ENCODE data around the gene PDK1. TPM values are rescaled to one million over a fixed set of nuclear protein-coding genes. Genes with fewer than 3 reads are reported as not detected.

PDK1 gene
- total and polyA plus RNA-seq, 4 donors: 2.9 to 20.9 (median 8.6) TPM

DNA sequence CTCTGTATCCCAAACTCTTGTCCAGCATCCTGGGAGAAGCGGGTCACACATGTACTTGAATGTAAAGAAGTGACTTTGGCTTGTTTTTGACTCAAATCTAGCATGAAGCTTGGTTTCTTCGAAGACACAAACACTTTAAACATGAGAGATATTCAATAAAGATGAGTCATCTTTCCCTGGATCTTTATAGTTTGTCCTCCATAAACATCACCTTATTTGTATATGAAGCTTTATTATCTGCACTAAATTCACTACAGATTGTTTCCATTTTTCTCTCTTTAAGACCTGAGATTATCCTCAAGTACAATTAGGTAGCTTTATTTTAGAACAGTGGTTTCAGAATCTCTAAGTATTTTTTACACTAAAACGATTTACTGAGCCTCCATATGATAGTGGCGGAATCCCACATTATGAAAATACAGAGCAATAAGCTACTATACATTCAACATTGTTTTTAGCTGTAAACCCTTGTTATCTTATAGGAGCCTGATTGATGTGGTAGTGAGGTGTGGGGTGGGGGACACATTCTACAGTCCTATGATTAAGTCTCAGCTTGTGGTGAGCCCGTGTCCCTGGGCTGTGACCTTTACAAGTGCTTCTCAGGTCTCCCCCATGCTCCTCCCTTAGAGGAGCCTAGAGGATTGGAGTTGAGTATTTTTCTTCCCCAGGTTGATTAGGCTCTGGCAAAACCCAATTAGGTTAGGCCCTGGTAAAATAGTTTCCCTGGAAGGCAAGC, 100.1 kb downstream of the PDK1 start:
- no peaks in the 10 kb centered on the region for H3K36me3 ChIP-seq (ENCODE audit: control insufficient read depth in 4 of 4, insufficient read depth in 4 of 4, low read length in 4 of 4)
- peaks cover 0 to 7% (median 2%) of the 10 kb centered on the region in 4 donors for H3K9me3 ChIP-seq (ENCODE audit: control insufficient read depth in 4 of 4, insufficient read depth in 3 of 4, low read length in 3 of 4)
- H3K4me1 ChIP-seq (ENCODE audit: control insufficient read depth in 5 of 5, insufficient read depth in 5 of 5, low read length in 5 of 5): no peaks in the 10 kb centered on the region
- H3K4me3 ChIP-seq: no peak overlapping the region
- no peak for DNase-seq
- no peak overlapping the region for H3K9ac ChIP-seq (ENCODE audit: insufficient read depth in 1 of 2, low read length in 2 of 2)
- peaks cover 0 to 2% (median 0%) of the 10 kb centered on the region in 3 donors for H3K27me3 ChIP-seq (ENCODE audit: control insufficient read depth in 3 of 3, insufficient read depth in 3 of 3, low read length in 2 of 3)
- no peak overlapping the region for H3K27ac ChIP-seq (ENCODE audit: low read depth in 1 of 2, low read length in 1 of 2)
- 80 to 88% methylated on average over 5 of the region's 5 CpGs for WGBS, 2 donors
- ATAC-seq (ENCODE audit: insufficient read depth, low FRiP score): no peak
- no peak for TF ChIP-seq CTCF (IDR thresholded peaks at IDR 0.05; ENCODE audit: control extremely low read depth, extremely low read depth)

Small RNA genes lying within 50 kb of the gene (small RNA-seq; reads per million reads assigned to genes)
- gene RF00019 (ENCODE audit: low replicate concordance): not detected

Other genes with a start within 250 kb of the PDK1 start
- 100 to 1,000 TPM in 1 of 2 donors, 10 to 100 TPM in 1; 84.7 to 105 TPM for gene ITGA6, start 128.5 kb upstream of the PDK1 start, total RNA-seq
- gene ITGA6, start 128.5 kb upstream of the PDK1 start, polyA plus RNA-seq: 10 to 100 TPM; 13.2 to 19.1 TPM
- 10 to 100 TPM in 1 of 2 donors, 1 to 10 TPM in 1; 9.5 to 33.5 TPM for gene RAPGEF4, start 179.8 kb downstream of the PDK1 start, total RNA-seq
- gene RAPGEF4, start 179.8 kb downstream of the PDK1 start, polyA plus RNA-seq: 1 to 10 TPM; 6.4 to 7.8 TPM